IPS DF 4.7 (cell line): ENCODE data around the gene HEBP1.

Experiments used
- DNase-seq: peaks from one replicate; pipeline ENCODE4 v3.0.0-alpha.2; 2013; ENCODE audit warnings: low spot score; ENCODE audit errors: extremely low read depth

The HEBP1 gene

DNA sequence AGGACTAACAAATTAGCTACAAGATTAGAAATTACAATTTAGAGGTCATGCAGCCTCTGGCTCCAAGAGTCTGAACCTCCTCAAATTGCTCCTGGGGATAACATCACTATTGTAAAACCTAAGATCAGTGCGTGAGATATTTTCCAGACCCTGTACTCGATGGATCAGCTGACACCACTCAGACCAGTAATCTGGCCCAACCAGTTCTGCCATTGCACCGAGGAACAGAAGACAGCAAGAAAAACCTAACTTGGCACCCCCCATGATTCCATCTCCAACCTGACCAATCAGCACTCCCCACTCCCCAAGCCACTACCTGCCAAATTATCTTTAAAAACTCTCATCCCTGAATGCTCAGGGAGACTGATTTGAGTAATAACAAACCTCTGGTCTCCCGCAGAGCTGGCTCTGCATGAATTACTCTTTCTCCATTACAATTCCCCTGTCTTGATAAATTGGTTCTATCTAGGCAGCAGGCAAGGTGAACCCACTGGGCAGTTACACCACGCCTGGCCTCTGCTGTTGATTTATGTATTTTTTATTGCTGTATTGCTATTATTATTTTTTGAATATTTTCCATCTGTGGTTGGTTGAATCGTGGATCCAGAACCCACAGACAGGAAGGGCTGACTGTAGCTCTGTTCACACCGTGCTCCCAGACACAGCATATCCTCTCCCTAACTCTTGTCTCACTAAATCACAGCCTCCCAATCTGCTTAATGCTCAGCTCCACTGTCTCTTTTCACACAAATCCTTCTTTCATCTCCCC lies 9.2 kb downstream of the HEBP1 start:
- DNase-seq: no peak

GRCh38 chr12:12987421-12987820 lies 12.6 kb downstream of the HEBP1 start:
- no peak for DNase-seq

DNA sequence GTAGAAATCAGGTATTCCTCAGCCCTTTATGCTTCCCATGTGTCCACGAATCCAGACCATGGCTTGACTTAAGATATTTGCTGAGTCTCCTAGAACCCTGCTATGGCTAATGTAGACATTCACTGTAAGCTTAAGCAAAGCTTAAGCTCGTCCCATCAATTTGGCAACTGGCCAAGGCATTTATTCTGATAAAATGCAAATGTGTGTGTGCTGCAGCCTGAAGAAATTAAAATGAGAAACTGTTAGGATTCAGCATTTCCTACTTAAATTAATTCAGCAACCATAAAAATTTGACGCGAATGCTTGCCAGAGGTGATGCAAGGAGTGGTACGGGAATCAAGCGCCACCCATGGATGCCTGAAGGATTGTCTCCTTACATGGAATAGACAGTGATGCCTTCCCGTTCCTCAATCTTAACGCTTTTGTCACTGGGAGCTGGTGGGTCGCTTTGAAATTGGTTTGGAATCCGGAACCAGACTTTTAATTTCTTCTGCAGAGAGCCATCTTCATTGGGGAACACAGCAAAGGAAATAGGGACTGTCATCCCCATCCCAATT lies 13.2 kb downstream of the HEBP1 start:
- no peak for DNase-seq

- no peak for DNase-seq
Observed at GRCh38 chr12:12985817-12986408, 14.2 kb downstream of the HEBP1 start.

DNA sequence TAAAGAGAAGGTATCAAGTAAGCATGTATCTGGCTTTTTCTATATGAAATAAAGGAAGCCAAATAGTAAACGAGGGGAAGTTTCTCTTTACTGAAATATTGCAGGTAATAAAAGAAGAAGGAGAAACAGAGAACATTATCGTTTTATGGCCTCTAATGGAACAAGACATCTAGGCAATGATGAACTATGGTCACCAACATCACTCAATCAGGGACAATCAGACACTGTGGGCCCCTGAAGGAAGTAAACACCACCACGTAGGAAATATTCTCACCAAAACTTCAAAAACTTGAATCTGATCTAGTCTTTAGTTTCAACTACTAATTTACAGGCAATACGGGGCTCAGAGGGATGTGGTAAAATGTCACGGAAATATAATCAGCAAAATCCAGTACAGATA lies 15.9 kb downstream of the HEBP1 start:
- DNase-seq: no peak

- DNase-seq: no peak
Observed at GRCh38 chr12:12983420-12984035, 16.5 kb downstream of the HEBP1 start.

DNA sequence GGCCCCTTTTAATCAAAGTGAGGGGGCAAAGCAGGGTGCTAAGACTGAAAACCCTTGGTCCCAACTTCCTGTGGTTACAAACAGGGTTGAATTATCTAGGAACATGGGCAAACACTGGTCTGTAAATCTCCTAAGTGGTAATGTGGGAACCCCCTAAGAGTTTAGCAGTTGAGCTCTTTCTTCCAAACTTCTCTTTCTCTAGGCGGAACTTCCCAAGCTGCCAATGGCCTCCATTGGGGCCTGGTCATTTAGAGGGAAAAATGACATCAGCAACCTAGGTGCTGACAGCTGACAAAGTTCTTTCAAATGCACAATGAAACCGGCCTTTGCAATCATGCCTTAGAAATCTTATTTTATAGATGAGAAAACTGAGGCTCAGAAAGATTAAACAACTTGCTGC lies 17.7 kb downstream of the HEBP1 start:
- no peak for DNase-seq

DNA sequence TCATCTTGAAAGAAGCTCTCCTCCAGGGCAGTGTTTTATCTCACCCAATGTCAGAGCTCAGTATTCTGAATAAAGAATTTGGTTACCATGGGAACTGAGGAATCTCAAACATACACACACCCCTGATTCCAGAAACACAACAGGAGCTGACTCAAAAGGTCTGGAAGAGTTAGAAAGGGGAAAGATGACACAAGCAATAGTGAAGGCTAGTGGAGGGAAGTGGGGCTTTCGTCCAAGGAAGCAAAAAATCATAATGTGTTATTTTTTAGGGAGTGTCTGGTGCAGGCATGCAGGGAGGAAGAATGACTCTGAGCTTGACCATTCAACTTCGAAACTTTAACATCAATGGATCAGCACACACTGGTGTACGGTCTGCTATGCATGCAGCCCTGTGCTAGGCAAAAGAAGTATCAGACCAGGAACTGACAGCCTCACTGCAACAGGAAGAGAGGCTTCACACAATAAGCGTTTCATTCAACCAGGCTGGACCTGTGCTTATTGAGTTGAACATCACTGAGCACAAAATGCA lies 20.3 kb downstream of the HEBP1 start:
- no peak for DNase-seq

GRCh38 chr12:12979126-12979525 lies 20.9 kb downstream of the HEBP1 start:
- DNase-seq: no peak

- DNase-seq: no peak
Observed at GRCh38 chr12:12977231-12977630, 22.8 kb downstream of the HEBP1 start.

GRCh38 chr12:12976366-12976765 lies 23.7 kb downstream of the HEBP1 start:
- DNase-seq: no peak

DNA sequence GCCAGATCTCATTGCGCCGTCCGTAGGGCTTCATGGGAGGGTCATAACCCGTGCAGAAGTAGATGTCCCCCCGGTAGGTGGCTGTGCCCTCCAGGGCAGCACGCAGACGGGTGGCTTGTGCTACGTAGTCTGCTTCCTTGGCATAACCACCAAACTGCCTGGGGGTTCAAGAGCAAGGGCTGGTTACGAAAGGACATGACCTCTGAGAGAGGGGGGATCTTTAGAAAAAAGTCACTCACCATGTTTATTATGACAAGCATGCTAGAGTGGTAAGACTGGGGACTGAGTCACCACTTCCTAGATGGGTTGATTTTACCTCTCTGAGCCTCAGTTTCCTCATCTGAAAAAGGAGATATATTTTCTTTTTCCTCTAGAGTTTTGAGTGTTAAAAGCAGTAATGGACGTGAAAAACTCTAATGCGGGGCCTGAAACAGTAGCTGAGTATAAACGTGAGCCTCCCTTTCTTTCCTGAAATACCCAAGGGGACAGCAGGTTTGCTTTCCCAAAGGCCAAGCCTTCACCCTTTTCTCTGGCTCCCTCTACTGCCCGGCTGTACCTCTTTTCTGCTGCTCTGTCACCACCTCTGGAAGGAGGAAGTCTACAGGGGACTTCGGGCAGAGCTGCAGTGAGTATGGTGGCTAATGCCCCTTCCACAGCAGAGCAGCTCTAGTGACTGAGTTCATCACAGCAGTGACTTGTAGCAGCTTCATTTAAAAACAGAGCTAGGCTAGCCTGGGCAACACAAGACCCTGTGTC lies 24.6 kb downstream of the HEBP1 start:
- no peak for DNase-seq

GRCh38 chr12:12974211-12974610 lies 25.9 kb downstream of the HEBP1 start:
- no peak for DNase-seq

- no peak for DNase-seq
Observed at GRCh38 chr12:12973019-12973418, 27.0 kb downstream of the HEBP1 start.

- no peak for DNase-seq
Observed at GRCh38 chr12:12965836-12966235, 34.2 kb downstream of the HEBP1 start.

DNA sequence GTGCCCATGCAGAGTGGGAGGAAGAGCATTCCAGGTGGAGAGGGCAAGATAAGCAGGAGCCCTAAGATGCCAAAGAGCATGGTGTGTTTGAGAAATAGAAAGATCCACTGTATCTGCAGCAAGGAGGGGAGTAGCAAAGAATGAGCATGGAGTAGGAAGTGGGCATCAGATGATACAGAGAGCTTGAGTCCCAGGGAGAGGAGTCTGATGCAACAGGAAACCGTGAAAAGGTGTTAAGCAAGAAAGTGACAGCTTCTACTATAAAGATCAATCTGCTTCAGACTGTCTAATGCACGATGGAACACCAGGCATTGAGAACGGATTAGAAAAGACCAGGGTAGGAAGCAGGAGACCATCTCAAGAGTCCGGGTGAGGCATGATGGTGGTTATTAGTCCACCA lies 35.8 kb downstream of the HEBP1 start:
- DNase-seq: no peak

DNA sequence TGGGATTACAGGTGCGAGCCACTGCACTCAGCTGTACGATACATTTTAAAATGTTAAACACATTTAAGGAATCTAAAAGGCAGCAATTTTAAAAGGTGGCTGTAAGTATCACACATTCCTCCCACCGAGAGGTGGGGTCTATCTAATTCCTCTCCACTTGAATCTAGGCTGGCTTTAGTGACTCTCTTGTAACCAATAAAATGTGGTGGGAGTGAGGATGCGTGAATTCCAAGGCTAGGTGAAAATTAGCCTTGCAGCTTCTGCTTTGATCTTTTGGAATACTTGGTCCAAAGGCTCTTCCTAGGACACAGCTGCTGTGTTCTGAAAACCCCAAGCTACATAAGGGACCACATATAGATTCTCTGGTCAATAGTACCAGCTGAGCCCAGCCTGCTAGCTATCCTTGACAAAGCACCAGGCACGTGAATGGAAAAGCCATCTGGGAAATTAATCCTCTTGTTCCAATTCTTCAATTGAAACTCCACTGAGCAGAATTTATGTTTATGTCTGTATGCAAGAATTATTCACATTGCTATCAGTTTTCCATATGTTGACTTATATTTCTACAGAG lies 39.3 kb downstream of the HEBP1 start:
- no peak for DNase-seq

DNA sequence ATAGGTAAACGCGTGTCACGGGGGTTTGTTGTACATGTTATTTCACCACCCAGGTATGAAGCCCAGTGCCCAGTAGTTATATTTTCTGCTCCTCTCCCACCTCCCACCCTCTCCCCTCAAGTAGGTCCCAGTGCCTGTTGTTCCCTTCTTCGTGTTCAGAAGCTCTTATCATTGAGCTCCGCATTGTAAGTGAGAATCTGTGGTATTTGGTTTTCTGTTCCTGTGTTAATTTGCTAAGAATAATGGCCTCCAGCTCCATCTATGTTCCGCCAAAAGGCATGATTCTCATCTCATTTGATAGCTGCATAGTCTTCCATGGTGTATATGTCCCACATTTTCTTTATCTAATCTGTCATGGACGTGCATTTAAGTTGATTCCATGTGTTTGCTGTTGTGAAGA lies 41.2 kb downstream of the HEBP1 start:
- DNase-seq: no peak

GRCh38 chr12:12954878-12955625 lies 45.0 kb downstream of the HEBP1 start:
- DNase-seq: no peak

GRCh38 chr12:12954356-12954755 lies 45.7 kb downstream of the HEBP1 start:
- no peak for DNase-seq
